NCI-H2029 (cell line): ENCODE data around the gene SLC45A3.

Source experiments
- DNase-seq: peaks from one replicate; lab custom pipeline; 2025; lab: John Stamatoyannopoulos, UW

Gene SLC45A3

DNA sequence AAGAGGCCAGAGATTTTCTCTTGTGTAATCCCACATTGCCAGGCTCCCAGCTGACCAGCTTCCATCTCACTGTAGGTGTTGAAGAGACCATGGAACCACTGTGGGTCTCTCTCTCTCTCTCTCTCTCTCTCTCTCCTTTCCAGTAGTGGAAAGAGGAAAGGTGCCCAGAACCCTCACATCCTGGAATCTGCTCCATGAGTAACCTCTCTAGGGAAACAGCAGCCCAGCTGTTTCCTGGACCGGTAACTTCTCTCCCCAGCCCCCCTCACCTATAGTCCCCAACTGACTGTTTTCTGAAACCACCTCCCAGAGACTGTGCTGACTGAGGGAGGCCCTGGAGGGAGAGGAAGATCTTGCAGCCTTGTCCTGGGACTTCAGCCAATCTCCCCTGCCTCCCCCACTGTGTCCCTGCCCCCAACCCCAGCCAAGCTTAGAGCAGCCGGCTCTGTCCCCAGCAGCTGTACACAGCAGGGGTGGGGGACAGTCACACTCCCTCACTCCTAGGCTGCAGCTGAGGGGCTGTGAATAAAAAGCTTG is 20.6 kb upstream of the SLC45A3 start:
- DNase-seq: no peak

DNA sequence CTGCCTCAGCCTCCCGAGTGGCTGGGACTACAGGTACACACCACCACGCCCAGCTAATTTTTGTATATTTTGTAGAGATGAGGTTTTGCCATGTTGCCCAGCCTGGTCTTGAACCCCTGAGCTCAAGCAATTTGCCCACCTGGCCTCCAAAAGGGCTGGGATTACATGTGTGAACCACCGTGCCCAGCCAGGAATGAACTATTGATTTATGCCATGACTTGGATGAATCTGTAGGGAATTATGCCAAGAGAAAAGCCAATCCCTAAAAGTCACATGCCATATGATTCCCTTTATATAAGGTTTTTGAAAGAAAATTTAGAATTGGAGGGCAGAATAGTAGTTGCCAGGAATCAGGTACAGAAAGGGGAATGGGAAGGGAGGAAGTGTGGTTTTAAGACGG is 19.1 kb upstream of the SLC45A3 start:
- DNase-seq: no peak

DNA sequence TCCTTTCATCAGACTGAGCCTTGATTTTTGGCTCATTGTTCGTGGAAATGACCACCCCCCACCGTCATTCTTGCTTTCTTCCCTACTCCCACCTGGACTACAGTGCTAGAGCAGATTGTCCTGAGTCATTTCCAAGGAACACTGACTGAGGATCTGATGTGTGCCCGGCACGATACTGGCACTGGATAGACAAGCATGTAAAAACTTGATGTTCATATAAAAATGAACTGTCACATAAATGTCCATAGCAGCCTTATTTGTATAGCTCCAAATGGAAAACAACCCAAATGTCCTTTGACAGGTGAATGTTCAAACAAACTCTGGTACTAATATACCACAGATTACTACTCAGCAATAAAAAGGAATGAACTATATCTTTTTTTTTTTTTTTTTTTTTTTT is 18.6 kb upstream of the SLC45A3 start:
- no peak for DNase-seq

DNA sequence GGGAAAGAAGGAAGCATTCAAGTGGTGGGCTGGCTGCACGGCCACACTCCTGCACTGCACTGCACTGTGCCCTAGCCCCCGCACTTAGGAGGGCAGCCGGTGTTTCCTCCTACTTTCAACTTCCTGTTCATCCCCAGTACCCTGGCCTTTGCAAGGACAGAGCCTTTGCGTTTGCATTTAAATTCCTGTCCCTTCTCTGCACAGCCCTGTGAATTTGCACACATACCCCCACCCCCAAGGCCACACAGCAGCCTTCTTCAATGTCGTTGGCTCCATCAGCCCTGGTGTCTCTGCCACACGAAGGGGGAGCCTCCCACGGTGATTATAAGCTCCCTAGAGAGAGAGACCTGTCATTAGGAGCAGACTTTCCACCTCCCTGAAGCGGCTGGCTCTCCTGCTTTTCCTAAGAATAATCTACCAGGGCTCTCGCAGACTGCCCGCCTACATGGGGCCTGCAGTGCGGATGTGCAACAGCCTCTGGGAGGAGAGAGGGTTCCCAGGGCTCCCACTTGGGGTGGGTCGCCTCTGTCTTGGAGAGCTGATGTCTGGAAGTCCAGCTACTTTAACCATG is 13.2 kb upstream of the SLC45A3 start:
- no peak for DNase-seq

DNA sequence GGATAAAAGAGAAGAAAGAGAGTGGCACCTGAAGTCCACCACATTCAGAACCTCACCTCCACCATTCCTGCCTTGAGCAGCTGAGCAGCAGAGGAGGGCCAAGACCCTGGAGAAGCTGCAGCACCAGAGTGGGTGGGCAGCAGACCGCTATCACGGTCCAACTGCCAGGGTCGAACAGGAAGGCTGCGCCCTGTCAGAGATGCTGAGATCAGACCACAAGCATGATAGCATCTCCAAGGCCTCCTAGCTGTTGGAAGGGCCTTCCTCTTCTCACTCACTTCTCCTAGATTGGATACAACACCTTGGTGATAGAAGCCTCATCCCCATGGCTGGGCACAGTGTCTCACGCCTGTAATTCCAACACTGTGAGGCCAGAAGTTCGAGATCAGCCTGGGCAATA is 12.1 kb upstream of the SLC45A3 start:
- DNase-seq: no peak

DNA sequence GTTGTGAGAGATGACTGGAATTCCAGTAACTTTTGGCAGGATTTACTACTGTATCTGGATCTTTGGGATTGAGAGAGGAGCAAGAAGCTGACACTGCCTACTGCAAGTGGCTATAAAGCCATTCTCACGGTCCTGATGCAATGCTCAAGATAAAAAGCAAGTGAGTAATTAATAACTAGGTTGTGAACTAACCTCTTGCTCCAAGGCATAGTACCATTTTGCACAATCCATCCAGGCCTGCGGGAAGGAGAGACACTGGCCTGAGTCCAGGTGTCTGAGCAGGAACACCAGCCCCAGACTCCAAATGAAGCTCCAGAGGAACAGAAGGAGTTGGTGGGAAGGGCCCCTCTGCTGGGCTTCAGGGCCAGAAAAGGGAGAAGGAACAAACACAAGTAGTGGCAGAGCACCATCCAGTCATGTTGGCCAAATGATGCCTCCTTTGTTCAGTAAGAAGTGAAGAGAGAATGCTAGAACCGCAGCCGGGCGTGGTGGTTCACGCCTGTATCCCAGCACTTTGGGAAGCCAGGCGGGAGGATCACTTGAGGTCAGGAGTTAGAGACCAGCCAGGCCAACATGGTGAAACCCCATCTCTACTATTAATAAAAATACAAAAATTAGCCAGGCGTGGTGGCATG is 9.9 kb upstream of the SLC45A3 start:
- DNase-seq: no peak

DNA sequence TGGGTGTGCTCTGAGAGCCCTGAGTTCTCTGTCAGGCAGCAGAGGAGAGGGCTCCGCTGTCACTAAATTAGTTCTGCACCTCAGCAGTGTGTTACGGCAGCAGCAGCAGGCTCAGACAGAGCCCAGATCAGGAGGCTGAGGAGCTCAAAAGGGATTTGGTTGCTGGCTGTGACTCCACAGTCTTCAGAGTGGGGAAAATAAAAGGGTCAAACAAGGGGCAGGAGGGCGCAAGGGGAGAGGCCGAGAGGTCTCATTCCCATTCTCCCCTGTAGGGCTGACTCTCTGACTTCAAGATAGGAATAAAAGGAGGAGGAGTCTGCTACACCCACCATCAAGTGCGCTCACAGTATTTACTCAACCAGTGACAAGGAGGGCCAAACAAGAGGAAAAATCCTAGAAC is 9.2 kb upstream of the SLC45A3 start:
- no peak for DNase-seq

DNA sequence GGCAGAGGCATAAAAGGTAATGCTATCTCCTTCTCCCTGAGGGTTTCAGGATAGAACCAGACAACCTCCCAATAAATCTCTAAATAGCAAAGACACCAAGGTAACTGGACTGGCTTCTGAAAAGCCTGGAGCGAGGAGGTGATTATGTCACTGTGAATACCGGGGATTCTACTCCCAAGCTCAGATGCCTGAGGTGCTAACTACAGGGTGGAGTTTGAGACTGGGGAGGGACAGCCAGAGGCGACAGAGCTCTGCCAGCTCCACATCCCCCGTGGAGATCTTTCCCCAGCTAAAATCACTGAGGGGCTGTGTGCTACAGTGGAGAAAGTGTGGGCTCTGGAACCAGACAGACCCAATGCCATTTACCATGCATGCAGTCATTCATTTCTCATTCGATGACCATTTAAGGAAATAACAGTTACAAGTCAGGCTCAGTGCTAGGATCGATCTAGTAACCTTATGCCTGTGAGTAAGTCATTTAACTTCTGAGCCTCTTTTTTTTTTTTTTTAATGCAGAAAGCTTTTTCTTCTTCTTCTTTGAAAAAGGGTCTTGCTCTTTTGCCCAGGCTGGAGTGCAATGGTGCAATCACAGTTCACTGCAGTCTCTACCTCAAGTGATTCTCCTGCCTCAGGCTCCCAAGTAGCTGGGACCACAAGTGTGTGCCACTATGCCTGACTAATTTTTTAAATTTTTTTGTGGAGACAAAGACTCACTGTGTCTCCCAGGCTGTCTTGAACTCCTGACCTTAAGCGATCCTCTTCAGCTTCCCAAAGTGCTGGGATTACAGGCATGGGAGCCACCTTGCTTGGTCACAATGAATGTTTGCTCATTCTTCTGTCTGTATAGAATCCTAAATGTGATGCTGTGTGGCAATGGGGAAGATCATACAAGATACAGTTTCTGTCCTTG is 8.1 kb upstream of the SLC45A3 start:
- no peak for DNase-seq

DNA sequence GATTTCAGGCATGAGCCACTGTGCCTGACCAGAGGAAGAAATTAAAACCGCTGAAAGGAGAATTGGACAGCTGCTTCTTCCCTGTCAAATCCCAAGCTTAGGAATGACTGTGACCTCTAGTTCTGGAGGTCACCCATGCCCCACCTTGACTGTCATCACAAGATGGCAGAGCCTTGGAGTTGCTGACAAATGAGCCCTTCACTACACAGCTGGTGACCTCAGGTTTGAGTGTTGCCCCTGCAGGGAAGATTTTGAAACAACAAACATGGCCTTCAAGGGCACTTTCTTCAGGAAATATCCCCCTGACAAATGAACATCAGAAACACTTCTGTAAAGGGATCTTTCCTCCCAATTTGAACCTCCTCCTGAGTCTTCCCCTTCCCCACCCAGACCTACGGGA is 6.9 kb upstream of the SLC45A3 start:
- DNase-seq: no peak

DNA sequence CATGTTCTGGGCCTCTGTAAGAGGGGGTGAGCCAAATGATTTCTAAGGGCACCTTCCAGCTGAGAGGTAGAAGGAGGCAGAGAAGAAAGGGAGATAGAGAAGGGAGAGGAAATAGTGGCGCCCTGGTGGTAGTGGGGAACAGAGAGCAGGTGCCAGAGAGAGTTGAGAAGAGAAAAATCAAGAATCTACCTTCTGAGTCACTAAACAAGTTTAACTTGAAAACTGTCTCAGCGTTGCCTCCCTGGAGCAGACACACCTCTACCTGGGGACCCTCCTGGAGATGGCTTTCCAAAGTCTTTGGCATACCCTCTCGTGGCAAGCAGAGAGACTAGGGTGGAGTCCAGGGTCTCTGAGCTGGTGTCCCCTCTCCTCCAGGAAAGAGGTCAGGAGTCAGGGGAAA is 1.1 kb upstream of the SLC45A3 start:
- DNase-seq: no peak

DNA sequence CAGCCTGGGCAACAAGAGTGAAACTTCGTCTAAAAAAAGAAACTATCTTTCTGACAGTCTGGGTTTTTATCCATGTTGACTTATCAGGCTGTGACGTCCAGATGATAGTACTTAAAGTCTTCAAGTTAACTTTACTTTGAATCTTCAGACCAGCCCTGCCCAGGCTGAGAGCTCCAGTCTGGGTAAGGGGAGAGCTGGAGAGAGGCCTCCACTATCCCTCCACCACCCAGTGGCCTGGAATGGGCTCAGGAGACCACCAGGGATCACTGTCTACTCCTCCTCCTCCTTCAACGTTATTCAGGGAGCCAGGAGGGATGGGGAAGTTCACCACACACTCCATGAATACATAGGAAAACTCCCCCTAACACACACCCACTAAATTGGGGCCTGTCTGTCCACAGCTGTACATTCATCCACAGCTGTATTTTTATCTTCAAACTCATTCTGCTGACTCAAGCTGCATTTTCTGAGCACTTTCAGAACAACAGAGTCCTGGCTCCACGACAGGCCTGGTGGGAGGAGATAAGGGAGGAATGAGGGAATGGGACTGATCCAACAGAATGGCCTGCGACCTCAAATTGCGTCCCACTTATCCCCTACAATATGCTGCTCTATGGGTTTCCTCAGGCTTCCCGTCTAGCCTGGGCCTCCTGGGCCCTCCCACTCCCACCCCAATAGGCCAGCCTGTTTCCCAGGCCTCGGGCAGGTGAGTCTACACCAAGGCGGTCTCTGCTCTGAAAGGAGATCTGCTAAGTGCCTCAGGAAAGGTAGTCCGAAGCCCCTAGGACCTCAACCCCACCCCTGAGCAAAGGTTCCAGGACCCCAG is 1.8 kb downstream of the SLC45A3 start:
- no peak for DNase-seq

DNA sequence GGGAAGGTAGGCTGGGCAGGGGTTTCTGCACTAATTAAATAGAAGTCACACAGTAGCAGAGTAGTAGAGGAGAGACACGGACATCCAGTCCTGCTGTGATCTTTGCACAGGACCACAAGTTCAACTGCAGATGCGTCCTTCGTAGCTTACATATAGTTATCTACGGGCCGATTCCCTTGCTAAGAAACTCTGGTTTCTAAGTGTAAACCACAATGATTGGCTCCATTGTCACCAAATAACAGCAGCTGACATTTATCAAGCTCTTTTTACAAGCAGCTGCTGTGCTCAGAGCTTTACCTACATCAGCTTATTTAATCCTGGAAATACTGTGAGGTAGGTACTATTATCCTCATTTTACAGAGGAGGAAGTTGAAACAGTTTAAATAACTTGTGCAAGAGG is 3.1 kb downstream of the SLC45A3 start:
- no peak for DNase-seq

DNA sequence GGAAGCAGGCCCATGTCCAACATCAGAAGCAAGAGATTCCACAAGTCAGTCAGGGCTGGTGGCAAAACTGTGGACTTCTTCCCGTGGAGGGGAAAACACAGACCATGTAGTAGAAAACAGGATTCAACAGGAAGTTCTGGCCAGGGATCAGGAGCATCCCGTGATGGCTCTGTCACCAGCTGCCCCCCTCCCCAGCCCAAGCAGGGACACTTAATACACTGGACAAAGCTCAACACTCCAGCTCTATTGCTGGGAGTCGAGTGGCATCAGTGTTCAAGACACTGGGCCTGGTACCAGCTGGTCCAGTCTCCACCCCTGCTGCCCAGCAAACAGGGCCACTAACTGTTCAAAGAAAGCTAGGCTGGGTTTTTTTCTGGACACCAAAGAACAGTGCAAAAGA is 3.7 kb downstream of the SLC45A3 start:
- DNase-seq: no peak

DNA sequence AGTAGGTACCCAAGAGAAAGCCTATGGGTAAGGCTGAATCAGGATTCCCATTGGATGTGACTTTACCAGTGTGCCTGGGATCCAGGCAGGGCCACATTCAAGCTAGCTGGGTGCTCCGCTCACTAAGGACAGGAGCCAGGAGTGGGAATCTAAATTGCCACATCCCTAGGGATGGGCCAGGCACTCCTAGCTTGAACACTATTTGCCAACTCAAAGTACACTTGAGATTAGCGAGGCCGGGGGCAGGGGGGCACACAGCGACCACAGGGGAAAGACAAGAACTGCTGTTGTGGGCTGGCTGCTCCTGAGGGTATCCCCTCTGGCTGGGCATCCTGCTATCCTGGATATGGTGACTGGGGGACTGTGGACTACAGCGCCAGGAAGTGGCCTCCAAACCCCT is 4.3 kb downstream of the SLC45A3 start:
- no peak for DNase-seq

DNA sequence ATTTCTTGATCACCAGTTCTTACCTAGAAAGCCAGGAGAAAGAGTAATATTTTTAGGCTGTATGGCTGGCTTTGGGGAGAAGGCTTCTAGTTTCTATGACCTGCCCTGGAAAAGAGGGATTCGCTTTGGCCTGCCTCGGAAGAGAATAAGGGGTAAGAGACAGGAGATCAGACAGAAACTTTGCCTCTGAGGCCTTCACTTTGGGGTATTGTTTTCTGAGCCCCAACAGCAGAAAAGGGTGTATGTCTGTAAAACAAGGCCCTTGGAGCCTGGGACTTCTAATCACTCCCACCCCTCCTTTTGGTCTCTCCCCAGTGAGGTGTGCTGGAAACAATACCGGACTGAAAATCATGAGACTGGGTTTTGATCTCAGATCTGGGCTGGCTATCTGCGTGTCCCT is 5.1 kb downstream of the SLC45A3 start:
- DNase-seq: no peak

DNA sequence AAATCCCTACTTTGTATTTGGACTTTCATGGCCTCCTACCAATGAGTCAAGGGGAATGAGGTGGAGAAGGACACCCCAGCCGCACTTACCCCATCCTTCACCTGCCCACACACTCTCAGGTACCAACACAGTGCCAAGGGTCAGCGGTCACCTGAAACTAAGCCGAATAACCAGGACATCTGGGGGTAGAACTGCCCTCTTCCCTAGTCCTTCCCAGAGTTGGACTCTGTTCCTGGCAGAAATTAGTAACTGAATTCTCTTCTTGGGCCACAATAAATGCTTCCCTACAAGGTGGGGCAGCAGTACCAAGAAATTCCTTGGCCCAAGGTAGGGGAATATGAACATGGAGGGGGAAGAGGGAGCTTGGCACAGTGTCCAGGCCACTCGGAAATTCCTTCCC is 7.3 kb downstream of the SLC45A3 start:
- no peak for DNase-seq

DNA sequence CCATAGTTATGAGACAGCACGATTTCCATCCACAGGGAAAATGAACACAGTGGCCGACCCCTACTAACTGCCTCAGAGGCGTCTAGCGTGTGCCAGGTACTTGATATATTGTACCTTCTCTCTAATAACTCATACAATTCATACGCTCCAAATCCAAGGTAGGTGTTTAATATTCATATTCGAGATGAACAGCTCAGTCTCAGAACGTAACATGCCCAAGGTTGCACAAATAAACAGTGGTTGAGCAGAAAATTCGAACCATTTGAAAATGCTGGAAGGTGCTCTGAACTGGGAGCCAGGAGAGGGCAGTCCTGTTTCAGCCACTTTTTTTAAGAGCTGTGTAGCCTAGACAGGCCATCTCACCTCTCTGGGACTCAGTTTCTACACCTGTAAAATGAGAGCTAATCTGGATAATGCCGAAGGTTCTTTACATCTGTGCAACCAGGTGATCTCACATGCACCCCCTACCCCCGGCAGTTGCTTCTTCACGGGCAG is 7.9 kb downstream of the SLC45A3 start:
- no peak for DNase-seq

DNA sequence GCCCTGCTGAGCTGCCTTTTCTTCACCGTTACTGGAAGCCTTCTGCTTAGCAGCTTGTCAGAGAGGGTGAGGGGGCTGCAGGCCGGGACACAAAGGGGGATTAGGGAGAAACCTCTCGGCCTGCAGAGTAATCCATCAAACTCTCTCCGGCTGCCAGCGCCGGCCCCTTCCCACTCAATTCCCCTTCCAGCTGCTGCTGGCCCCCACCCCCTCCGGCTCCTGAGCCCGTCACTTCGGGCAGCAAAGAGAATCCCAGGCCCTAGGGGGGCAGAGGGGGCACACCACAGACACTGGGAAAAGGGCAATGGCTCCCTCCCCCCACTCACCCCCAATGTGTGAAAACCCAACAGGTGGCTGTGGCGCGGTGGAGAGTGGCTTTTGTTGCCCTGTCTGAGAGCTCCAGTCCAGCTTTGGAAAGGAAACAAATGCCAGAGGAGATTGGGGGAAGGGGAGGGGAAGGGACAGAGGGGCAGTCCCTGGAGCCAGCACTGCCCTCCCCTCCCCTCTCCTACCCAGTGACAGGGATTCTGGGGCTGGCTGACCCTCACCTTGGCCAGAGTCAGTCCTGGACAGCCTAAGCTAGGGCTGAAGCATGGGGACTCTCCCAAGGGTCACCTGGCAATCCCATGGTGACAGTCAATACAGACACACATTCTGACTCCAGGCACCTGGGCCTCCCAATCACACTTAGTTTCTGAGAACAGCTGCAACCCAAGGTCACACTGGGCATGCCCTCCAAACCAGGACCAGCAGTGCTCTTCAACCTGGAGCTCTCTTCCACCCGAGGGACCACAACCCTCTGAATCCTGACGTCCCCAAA is 9.5 kb downstream of the SLC45A3 start:
- no peak for DNase-seq

DNA sequence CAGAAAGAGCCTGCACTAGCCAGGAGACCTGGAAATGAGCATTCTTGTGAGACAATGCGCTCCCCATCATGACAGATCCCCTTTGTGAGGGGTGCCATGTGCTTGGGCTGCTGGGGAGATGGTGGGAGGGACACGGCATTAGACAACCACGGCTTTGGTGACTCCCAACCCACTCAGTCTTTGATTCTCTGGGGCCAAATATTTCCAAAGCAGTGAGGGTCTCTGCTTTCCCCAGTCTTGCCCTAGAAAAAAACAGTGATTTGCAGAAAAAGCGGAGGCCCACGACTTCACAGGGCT is 10.2 kb downstream of the SLC45A3 start:
- no peak for DNase-seq

DNA sequence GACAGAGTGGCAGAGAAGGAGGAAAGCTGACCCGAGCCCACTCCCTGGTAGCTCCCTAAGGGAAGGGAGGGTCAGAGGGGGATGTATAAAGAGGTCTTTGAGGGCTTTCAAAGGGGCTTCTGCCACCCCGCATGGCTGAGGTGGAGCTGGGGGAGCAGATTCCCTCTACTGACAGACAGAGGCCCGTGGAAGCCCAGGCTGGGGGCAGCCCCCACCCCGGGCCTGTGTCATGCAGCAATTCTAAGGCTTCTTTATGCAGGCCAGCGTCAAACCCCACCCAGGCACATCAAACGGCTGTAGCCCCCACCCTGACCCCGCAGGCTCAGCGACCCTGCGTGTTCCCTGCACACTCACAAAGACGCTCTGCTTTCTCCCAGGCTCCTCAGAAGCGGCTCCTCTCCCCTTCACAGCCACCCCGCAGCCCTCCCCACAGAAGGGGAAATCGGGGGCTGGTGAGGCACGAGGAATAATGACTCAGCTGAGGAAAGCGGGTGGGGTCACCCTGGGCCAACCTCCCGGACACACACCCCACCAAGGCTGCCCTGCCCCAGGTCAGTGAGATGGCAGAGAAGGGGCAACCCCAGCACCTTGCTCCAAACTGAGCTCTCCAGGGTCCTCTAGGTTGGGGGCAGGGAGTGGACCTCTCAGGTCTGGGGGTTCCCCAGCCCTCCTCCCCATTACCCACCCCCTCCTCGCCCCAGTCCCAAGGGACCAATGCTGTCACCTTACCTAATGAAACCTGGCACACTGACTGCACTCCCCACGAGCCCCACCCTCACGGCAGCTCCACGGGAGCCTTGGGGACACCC is 10.8 kb downstream of the SLC45A3 start:
- no peak for DNase-seq

DNA sequence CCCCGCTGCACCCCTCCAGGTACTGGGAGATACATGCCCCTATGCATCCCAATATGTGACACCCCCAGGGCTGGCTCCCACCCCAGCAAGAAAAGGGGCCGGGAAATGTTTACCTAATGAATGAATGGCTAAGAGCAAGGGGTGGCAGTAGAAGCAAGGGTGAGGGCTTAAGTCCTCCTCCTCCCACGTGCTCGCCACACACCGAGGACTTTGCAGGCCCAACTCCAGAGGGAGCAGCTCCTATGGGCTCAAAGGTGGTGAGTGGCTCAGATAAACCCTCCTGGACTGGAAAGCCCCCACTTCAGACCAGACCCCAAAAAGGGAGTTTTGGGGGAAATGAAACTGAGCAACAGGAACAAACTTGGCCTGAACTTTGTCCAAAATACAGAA is 11.4 kb downstream of the SLC45A3 start:
- DNase-seq: no peak
